Measurements from ENCODE around the gene CENPVL3.
A peak's percentile ranks its signal among the peaks of the same experiment; 100 is the strongest.
"Not testable (repeated sequence)": the region's sequence is repeated elsewhere in the genome, so short reads cannot be mapped to it uniquely, and the experiment has no call there.

CENPVL3 gene

GRCh38 chrX:51618241-51619155, at the start of gene CENPVL3:
TSS of gene CENPVL3 (minus strand) at chrX:51618912. CDS start at chrX:51618873, 39 bp downstream.
- DNase-seq: peak; percentile 38

- DNase-seq: no peak
Observed at GRCh38 chrX:51665981-51666380, 47.3 kb upstream of the CENPVL3 start.

DNA sequence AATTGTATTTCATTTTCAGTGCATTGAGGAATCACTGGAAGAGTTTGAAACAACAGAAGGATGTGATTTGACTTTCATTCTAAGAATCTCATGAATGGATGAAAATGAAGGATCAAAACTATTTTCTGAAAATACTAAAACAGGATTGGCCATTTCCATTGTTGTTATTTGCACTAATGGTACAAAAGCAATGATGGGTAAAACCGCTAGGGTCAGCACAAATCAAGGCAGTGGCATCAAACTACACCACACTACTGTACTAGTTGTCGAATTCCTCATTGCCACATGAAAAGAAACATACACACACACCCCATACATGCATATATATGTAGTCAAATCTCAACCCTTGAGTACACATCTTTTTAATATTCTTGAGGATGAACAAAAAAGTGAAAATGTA, 24.7 kb upstream of the CENPVL3 start:
- no peak for DNase-seq

DNA sequence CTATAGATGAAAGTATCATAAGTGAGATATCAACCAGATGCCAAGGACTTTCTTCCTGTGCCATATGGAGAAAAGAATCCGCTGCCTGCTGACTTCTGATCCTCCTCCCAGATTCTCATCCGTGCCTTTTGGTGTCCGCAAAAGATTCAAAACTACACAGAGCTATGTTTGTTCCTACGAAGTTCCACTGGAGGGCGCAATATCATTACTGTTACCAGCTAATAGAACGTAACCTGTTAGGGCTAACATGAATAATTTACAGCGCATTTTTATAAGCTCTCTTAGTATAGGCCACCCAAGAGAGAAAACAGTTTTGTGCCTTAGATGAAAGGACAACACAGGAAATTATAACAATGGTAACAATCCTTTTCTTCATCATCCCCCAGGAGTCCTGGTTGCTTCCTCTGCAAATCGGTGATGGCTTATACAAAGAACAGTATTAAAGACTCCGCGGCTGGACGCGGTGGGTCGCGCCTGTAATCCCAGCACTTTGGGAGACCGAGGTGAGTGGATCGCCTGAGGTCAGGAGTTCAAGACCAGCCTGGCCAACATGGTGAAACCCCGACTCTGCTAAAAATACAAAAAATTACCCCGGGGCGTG, 22.8 kb upstream of the CENPVL3 start:
- DNase-seq: peak; percentile 58

DNA sequence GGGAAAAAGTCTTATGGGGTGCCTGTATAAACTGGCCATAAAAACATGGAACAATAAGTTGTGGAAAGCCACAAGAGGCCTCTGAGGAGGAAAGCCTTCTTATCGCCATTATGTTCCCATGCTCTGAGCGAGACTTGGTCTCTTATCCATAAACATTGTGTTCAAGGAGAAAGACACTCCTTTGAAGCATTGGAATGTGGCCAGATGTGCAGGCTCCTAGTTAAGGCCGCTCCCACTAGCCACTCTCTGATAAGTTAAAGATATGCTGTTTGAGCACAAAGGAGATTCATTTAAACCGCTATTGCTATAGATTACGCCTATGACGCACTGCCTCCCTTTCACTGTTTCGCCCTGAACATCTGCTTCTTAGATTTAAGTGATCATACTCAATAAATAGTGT, 17.8 kb upstream of the CENPVL3 start:
- not testable (repeated sequence) for DNase-seq

- DNase-seq: peak; percentile 18
Observed at GRCh38 chrX:51614353-51615012, 4.2 kb downstream of the CENPVL3 start.

- no peak for DNase-seq
Observed at GRCh38 chrX:51608766-51609165, 9.9 kb downstream of the CENPVL3 start.

GRCh38 chrX:51608126-51608525, 10.6 kb downstream of the CENPVL3 start:
- DNase-seq: no peak

- DNase-seq: no peak
Observed at GRCh38 chrX:51606446-51606845, 12.3 kb downstream of the CENPVL3 start.

DNA sequence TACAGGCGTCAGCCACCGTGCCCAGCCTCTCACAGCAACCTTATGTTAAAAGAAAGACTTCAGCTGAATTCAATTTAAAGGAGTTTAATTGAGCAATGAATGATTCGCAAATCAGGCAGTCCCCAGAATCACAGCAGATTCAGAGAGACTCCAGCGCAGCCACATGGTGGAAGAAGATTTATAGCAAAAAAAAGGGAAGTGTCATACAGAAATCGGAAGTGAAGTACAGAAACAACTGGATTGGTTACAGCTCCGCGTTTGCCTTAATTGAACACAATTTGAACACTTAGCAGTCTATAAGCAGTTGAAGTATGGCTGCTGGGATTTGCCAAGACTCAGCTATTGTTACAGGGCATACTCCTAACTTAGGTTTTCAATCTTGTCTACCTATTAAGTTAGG, 19.8 kb downstream of the CENPVL3 start:
- DNase-seq: no peak

- DNase-seq: no peak
Observed at GRCh38 chrX:51571874-51572273, 46.8 kb downstream of the CENPVL3 start.

- no peak for DNase-seq
Observed at GRCh38 chrX:51569561-51569960, 49.2 kb downstream of the CENPVL3 start.

DNA sequence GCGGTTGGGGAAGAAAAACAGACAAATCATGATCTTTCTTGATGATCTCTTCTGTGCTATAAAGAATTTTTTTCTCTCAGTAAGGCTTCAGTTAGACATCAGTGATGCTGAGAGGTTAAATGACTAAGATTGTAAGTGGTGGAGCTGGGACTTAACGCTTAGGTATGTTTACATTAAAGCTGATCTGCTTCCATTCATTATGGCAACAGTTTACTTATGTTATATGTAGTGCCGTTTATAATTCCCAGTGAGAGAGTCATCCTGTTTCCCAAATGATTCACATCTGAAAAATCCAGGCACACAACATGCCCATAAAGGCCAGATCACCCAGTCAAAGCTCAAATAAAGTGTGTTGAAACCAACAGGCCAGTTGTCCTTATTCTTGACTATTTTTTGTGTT, 50.1 kb downstream of the CENPVL3 start:
- no peak for DNase-seq

All from NCI-H1417 treated with DMSO at 0.1 percent for 48 hours (cell line).